ENCODE results near the gene ADAMTSL1.

Gene ADAMTSL1

GRCh38 chr9:18496256-18497000 is 22.5 kb downstream of the ADAMTSL1 start:
- DNase-seq: no peak

GRCh38 chr9:18499062-18499461 is 25.1 kb downstream of the ADAMTSL1 start:
- no peak for DNase-seq

GRCh38 chr9:18499980-18500379 is 26.0 kb downstream of the ADAMTSL1 start:
- no peak for DNase-seq

- DNase-seq: no peak
These were observed 26.5 kb downstream of the ADAMTSL1 start for GRCh38 chr9:18500451-18500850.

GRCh38 chr9:18501949-18502348 is 28.0 kb downstream of the ADAMTSL1 start:
- DNase-seq: no peak

GRCh38 chr9:18502546-18502945 is 28.6 kb downstream of the ADAMTSL1 start:
- no peak for DNase-seq

- no peak for DNase-seq
These were observed 30.8 kb downstream of the ADAMTSL1 start for GRCh38 chr9:18504707-18505106.

- no peak for DNase-seq
These were observed 33.2 kb downstream of the ADAMTSL1 start for GRCh38 chr9:18507151-18507550.

GRCh38 chr9:18516514-18516913 is 42.6 kb downstream of the ADAMTSL1 start:
- no peak for DNase-seq

- DNase-seq: no peak
These were observed 43.0 kb downstream of the ADAMTSL1 start for GRCh38 chr9:18516965-18517364.

- no peak for DNase-seq
These were observed 46.6 kb downstream of the ADAMTSL1 start for GRCh38 chr9:18520416-18521047.

GRCh38 chr9:18526685-18527084 is 52.7 kb downstream of the ADAMTSL1 start:
- no peak for DNase-seq

GRCh38 chr9:18531136-18532065 is 57.4 kb downstream of the ADAMTSL1 start:
- DNase-seq: no peak

- DNase-seq: no peak
These were observed 60.7 kb downstream of the ADAMTSL1 start for GRCh38 chr9:18534611-18535010.

GRCh38 chr9:18536554-18536953 is 62.6 kb downstream of the ADAMTSL1 start:
- no peak for DNase-seq

GRCh38 chr9:18539203-18539693 is 65.3 kb downstream of the ADAMTSL1 start:
- DNase-seq: no peak

GRCh38 chr9:18542837-18543405 is 69.0 kb downstream of the ADAMTSL1 start:
- DNase-seq: no peak

GRCh38 chr9:18543406-18544192 is 69.6 kb downstream of the ADAMTSL1 start:
- no peak for DNase-seq

- DNase-seq: no peak
These were observed 70.5 kb downstream of the ADAMTSL1 start for GRCh38 chr9:18544456-18544855.

GRCh38 chr9:18545636-18546360 is 71.8 kb downstream of the ADAMTSL1 start:
- no peak for DNase-seq

- no peak for DNase-seq
These were observed 74.5 kb downstream of the ADAMTSL1 start for GRCh38 chr9:18548456-18548855.
